Astrocyte (in vitro differentiated cells and primary cell): ENCODE measurements around the gene KLHL28. TPM values are rescaled to one million over a fixed set of nuclear protein-coding genes. Genes with fewer than 3 reads are reported as not detected.
A peak's percentile ranks its signal among the peaks of the same experiment; 100 is the strongest.
"Not testable (repeated sequence)": the region's sequence is repeated elsewhere in the genome, so short reads cannot be mapped to it uniquely, and the experiment has no call there.

Experiments
- DNase-seq: peaks from one replicate; pipeline ENCODE4 v3.0.0-alpha.2; 2010; ENCODE audit warnings: low read depth
- FAIRE-seq: peaks from 2 replicates; lab custom pipeline; 2011; peaks lifted over from hg19 to GRCh38; lab: Jason Lieb, UNC
- H2AFZ ChIP-seq: 2 replicates; pipeline ENCODE4 v1.6.0; 2012; ENCODE audit warnings: low read depth, low read length, inconsistent platforms
- H3K27ac ChIP-seq: 2 replicates; pipeline ENCODE4 v1.5.1; 2011; ENCODE audit warnings: low read depth, low read length, inconsistent platforms
- H3K27me3 ChIP-seq: 2 replicates; pipeline ENCODE4 v1.6.0; 2011; ENCODE audit warnings: low read length, inconsistent platforms; ENCODE audit not compliant: insufficient read depth
- H3K36me3 ChIP-seq: 2 replicates; pipeline ENCODE4 v1.5.1; 2011; ENCODE audit warnings: low read length, inconsistent platforms; ENCODE audit not compliant: insufficient read depth
- H3K4me1 ChIP-seq: 2 replicates; pipeline ENCODE4 v1.5.1; 2011; ENCODE audit warnings: low read length, inconsistent platforms; ENCODE audit not compliant: insufficient read depth
- H3K4me2 ChIP-seq: 2 replicates; pipeline ENCODE4 v1.6.0; 2012; ENCODE audit warnings: low read length, inconsistent platforms
- H3K4me3 ChIP-seq: 2 replicates; pipeline ENCODE4 v1.5.1; 2011; ENCODE audit warnings: low read depth, mild to moderate bottlenecking, low read length, inconsistent platforms; ENCODE audit not compliant: insufficient read depth
- H3K79me2 ChIP-seq: 2 replicates; pipeline ENCODE4 v1.6.0; 2012; ENCODE audit warnings: mild to moderate bottlenecking, low read length, inconsistent platforms; ENCODE audit not compliant: insufficient read depth
- H3K9ac ChIP-seq: 2 replicates; pipeline ENCODE4 v1.6.0; 2012; ENCODE audit warnings: mild to moderate bottlenecking, low read length, inconsistent platforms
- H3K9me3 ChIP-seq: 2 replicates; pipeline ENCODE4 v1.5.1; 2012; ENCODE audit warnings: low read depth, mild to moderate bottlenecking, low read length, inconsistent platforms; ENCODE audit not compliant: insufficient read depth
- H4K20me1 ChIP-seq: 2 replicates; pipeline ENCODE4 v1.6.0; 2012; ENCODE audit warnings: low read length, inconsistent platforms; ENCODE audit not compliant: insufficient read depth
- H3K27ac Mint-ChIP-seq: one replicate; pipeline ENCODE4 v1.8.0; 2021; ENCODE audit warnings: mild to moderate bottlenecking, mixed read lengths; ENCODE audit not compliant: unreplicated experiment
- H3K27me3 Mint-ChIP-seq: one replicate; pipeline ENCODE4 v1.8.0; 2021; ENCODE audit warnings: low read depth, mixed read lengths; ENCODE audit not compliant: unreplicated experiment
- H3K36me3 Mint-ChIP-seq: one replicate; pipeline ENCODE4 v1.8.0; 2021; ENCODE audit warnings: low read depth, mixed read lengths; ENCODE audit not compliant: unreplicated experiment
- H3K4me1 Mint-ChIP-seq: one replicate; pipeline ENCODE4 v1.8.0; 2021; ENCODE audit warnings: low read depth, mixed read lengths; ENCODE audit not compliant: unreplicated experiment
- H3K4me3 Mint-ChIP-seq: one replicate; pipeline ENCODE4 v1.8.0; 2021; ENCODE audit warnings: mild to moderate bottlenecking, moderate library complexity, mixed read lengths; ENCODE audit not compliant: unreplicated experiment
- H3K9me3 Mint-ChIP-seq: one replicate; pipeline ENCODE4 v1.8.0; 2021; ENCODE audit warnings: mild to moderate bottlenecking, mixed read lengths; ENCODE audit not compliant: unreplicated experiment
- CTCF ChIP-seq: IDR thresholded peaks from 2 replicates; pipeline ENCODE4 v1.5.1; 2011; ENCODE audit warnings: low read depth, mild to moderate bottlenecking, inconsistent platforms, low read length, moderate library complexity; ENCODE audit not compliant: insufficient read depth
- EZH2 ChIP-seq: IDR thresholded peaks from 2 replicates; pipeline ENCODE4 v1.6.1; 2012; ENCODE audit warnings: mild to moderate bottlenecking, low read length, inconsistent platforms; ENCODE audit not compliant: insufficient read depth
- total RNA-seq: library from RNA; stranded (reverse); gene quantifications from 2 replicates; pipeline ENCODE4 v1.2.1, GENCODE V29; 2021

The KLHL28 gene
- total RNA-seq, 1 donor from 2014 or later, result 21.2 TPM

DNA sequence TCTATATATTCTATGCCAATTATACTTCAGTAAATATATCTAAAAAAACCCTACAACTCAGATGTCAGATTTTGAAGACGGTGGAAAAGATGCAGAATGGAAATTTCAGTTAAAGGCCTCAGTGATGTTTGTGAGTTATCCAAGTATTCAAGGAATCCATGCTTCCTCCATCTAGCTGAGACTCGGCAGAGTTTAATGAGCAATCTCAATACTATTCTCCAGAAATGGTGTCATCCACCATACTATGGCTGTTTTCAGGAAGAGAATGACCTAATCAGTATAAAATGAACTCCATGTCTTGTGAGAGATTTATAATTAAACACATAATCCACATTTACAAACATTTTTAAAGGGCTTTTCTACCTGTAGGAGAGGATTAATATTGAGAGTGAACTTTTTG is 66.0 kb downstream of the KLHL28 start:
- peak overlapping the region; percentile 98 for H3K27ac Mint-ChIP-seq
- H3K36me3 Mint-ChIP-seq, result no peaks in the 10 kb centered on the region

DNA sequence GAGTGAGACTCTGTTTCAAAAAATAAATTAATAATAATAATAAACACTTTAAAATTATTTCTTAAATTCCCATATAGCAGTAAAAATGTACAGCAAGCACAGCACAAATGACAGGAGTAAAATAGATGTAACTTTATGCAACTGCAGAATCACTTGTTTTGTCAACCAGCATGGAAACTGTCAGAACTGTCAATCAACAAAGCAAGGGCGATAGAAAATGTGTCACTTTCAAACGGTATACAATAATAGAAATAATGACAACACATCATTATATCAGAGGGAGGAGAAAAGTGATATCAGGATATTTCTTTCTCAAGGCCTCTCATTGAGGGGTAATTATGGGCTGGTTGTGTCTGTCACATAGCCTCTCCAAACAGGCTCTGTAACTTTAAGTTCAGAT is 68.2 kb downstream of the KLHL28 start:
- Histone ChIP-seq H4K20me1 (no peaks in the 10 kb centered on the region), H3K4me1 (peaks cover 10% of the 10 kb centered on the region), H3K4me2 (no peak overlapping the region), H2AFZ (no peak overlapping the region), H3K9ac (no peak overlapping the region), H3K36me3 (no peaks in the 10 kb centered on the region), H3K27ac (no peak overlapping the region), H3K4me3 (no peak overlapping the region), H3K79me2 (peaks cover 10% of the 10 kb centered on the region), H3K9me3 (no peaks in the 10 kb centered on the region), H3K27me3 (no peaks in the 10 kb centered on the region)
- H3K27me3 Mint-ChIP-seq, result no peaks in the 10 kb centered on the region
- H3K4me3 Mint-ChIP-seq, result no peak overlapping the region
- FAIRE-seq (no peak), DNase-seq (no peak)
- no peak overlapping the region for H3K27ac Mint-ChIP-seq
- peaks cover 6% of the 10 kb centered on the region for H3K9me3 Mint-ChIP-seq
- H3K4me1 Mint-ChIP-seq, result peaks cover 18% of the 10 kb centered on the region
- H3K36me3 Mint-ChIP-seq, result no peaks in the 10 kb centered on the region
- no peak for TF ChIP-seq EZH2
- TF ChIP-seq CTCF, result no peak

More for the DNA sequence above, 66.0 kb downstream of the KLHL28 start:
- Histone ChIP-seq H3K4me2 (peak overlapping the region; percentile 43), H3K9ac (peak overlapping the region; percentile 50), H3K9me3 (no peaks in the 10 kb centered on the region), H3K36me3 (no peaks in the 10 kb centered on the region), H3K27me3 (no peaks in the 10 kb centered on the region), H4K20me1 (no peaks in the 10 kb centered on the region), H3K4me3 (no peak overlapping the region), H3K27ac (peak overlapping the region; percentile 89), H3K4me1 (peaks cover 10% of the 10 kb centered on the region), H3K79me2 (peaks cover 14% of the 10 kb centered on the region), H2AFZ (no peak overlapping the region)
- Mint-ChIP-seq H3K4me3 (peak overlapping the region; percentile 71), H3K9me3 (peaks cover 6% of the 10 kb centered on the region), H3K27me3 (no peaks in the 10 kb centered on the region), H3K4me1 (peaks cover 12% of the 10 kb centered on the region)
- FAIRE-seq (peak; percentile 87), DNase-seq (peak; percentile 87)
- TF ChIP-seq CTCF (no peak), EZH2 (no peak)

DNA sequence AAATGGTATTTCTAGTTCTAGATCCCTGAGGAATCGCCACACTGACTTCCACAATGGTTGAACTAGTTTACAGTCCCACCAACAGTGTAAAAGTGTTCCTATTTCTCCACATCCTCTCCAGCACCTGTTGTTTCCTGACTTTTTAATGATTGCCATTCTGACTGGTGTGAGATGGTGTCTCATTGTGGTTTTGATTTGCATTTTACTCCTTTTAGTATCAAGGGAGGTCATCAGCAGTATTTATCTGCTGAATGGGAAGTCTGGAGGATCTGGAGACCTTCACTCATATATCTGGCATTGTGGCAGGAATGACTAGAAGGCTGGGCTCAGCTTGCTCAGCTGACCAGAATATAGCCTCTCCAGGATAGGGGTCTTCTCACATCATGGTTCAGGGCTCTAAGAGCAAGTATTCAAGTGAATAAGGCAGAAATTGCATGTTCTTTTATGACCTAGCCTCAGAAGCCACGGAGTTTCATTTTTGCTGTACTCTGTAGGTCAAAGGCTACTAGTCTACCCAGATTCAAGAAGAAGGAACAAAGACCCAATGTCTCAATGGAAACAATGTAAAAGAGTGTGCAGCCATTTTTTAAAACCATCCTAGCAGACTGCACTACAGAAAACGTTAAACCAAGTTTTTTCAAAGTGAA is 69.9 kb downstream of the KLHL28 start:
- peaks cover 17% of the 10 kb centered on the region for H3K4me1 Mint-ChIP-seq
- not testable (repeated sequence) for H3K36me3 ChIP-seq, H3K36me3 Mint-ChIP-seq, FAIRE-seq, H3K27ac Mint-ChIP-seq, H3K4me3 ChIP-seq, H3K4me2 ChIP-seq, H3K9ac ChIP-seq, DNase-seq, H3K27me3 Mint-ChIP-seq, H4K20me1 ChIP-seq, H3K4me3 Mint-ChIP-seq, H2AFZ ChIP-seq, H3K79me2 ChIP-seq, H3K27ac ChIP-seq, H3K9me3 Mint-ChIP-seq, H3K9me3 ChIP-seq, H3K27me3 ChIP-seq
- H3K4me1 ChIP-seq, result peaks cover 10% of the 10 kb centered on the region
